ENCODE measurements around the gene ZNF638.
"Not testable (repeated sequence)": the region's sequence is repeated elsewhere in the genome, so short reads cannot be mapped to it uniquely, and the experiment has no call there.

The ZNF638 gene, protein sequence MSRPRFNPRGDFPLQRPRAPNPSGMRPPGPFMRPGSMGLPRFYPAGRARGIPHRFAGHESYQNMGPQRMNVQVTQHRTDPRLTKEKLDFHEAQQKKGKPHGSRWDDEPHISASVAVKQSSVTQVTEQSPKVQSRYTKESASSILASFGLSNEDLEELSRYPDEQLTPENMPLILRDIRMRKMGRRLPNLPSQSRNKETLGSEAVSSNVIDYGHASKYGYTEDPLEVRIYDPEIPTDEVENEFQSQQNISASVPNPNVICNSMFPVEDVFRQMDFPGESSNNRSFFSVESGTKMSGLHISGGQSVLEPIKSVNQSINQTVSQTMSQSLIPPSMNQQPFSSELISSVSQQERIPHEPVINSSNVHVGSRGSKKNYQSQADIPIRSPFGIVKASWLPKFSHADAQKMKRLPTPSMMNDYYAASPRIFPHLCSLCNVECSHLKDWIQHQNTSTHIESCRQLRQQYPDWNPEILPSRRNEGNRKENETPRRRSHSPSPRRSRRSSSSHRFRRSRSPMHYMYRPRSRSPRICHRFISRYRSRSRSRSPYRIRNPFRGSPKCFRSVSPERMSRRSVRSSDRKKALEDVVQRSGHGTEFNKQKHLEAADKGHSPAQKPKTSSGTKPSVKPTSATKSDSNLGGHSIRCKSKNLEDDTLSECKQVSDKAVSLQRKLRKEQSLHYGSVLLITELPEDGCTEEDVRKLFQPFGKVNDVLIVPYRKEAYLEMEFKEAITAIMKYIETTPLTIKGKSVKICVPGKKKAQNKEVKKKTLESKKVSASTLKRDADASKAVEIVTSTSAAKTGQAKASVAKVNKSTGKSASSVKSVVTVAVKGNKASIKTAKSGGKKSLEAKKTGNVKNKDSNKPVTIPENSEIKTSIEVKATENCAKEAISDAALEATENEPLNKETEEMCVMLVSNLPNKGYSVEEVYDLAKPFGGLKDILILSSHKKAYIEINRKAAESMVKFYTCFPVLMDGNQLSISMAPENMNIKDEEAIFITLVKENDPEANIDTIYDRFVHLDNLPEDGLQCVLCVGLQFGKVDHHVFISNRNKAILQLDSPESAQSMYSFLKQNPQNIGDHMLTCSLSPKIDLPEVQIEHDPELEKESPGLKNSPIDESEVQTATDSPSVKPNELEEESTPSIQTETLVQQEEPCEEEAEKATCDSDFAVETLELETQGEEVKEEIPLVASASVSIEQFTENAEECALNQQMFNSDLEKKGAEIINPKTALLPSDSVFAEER (N-terminal part only)

DNA sequence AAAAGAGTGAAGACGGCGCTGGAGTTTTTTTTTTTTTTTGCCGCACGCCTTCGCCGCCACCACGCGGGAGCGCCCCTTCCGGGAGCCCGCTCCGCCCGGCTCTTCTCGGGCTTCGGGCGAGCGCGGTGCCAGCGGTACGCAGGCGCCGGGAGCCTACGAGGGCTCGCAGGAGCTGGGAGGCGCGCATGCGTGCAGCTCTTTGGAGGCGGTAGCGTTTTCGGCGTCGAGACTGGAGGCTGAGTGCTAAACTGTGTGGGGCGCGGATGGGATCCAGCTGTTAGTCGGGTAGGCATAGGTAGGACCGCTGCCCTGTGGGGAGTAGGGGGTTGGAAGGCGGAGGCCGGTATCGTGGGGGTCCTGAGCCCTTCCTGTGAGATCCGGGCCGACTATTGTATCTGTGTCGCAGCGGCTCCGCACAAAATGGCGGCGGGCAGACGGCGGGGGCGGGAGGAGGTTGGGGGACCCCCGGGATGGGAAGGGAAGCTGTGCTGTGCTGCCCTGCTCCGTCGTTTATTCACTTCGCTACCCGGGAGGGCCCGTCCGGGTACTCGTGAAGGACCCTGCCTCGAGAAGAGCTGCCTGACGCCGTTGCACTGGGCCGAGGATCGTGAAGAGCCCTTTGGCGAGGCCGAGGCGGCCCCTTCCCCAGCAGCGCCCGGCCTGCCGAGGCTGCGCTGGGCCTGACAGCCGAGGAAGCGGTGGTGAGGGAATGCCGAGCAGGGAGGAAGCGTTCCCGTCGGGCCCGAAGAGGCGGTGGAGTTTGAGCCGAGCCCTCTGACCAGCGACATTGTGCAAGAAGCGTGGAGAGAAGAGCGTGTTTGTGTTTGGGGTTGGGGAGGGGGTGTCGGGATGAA, at the start of gene ZNF638:
TSS of gene ZNF638 (plus strand) at position 202 of the 854 bp plus-strand sequence. CDS start 17,173 bp downstream, outside the sequence.
- peak; percentile 77 to 87 for DNase-seq (ENCODE audit: low read depth in 2 of 2, low spot score in 1 of 2)

DNA sequence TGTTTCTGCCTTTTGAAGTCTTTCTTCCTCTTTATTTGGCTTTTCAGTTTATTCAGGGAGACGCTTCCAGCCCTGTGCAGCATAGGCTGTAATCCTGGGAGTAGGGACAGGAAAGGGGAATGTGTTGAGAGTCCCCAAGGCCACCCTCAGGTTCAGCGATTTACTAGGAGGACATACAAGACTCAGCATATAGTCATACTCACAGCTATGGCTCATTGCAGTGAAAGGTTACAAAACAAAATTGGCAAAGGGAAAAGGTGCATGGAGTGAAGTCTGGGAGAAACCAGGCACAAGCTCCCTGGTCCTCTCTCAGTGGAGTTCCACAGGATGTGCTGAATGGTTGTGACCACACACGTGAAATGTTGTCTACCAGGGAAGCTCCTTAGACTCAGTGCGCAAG, 49.6 kb upstream of the ZNF638 start:
- DNase-seq (ENCODE audit: low read depth in 2 of 2, low spot score in 1 of 2): no peak

DNA sequence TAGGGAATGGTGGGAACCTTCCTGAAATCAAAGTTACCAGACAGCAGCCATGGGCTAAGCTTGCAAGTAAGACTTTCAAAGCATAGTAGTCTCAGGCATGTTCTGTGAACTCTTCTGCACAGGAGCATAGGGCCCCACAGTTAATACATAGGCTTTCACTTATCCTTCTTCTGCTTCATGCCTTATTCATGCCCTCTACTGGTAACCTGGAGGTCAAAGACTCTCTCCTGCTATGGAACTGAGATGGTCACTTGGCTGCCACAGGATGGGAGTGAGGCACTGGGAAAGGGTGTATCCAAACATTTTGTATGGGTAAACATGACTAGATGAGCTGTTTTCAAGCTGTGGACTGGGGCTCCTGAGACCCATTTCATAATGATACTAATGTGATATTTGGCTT, 49.1 kb upstream of the ZNF638 start:
- DNase-seq (ENCODE audit: low read depth in 2 of 2, low spot score in 1 of 2): no peak

GRCh38 chr2:71283131-71283530, 48.5 kb upstream of the ZNF638 start:
- DNase-seq (ENCODE audit: low read depth in 2 of 2, low spot score in 1 of 2): no peak

- no peak for DNase-seq (ENCODE audit: low read depth in 2 of 2, low spot score in 1 of 2)
Measured at GRCh38 chr2:71285706-71286105, 45.9 kb upstream of the ZNF638 start.

DNA sequence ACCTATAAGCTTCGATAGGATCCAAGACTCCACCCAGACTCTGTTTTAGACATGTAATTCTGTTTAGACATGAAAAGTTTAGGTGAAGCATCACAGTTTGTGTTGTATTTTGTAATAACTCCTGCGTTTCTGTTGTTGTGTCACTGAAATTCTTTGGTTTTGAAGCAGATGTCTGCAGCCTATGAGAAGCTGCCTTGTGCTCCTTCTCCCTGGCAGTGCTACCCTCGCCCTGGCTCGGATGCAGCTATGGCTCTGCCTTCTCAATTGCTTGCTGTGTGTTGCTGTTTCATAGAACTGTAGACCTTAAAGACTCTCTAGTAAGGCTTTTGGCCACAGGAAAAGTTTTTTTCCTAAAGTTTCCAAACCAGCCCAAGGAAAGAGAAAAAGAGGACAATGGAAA, 40.2 kb upstream of the ZNF638 start:
- DNase-seq (ENCODE audit: low read depth in 2 of 2, low spot score in 1 of 2): no peak

DNA sequence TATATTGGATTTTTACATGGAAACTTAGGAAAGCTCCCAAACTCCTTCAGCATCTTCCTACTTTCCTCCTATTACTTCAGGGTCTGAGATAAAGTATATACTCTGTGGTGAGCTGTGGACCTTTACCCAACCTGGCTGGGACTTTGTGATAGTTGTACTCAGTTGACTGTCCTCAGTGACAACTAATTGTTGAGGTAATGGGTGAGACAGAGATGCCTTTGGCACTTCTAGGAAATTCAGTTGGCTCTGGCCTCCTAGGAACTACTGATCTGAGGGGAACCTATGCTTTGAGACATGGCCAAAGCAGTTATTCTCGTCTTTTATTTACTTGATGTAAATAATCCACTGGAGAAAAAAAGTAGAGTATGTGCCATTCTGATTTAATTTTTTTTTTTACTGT, 39.4 kb upstream of the ZNF638 start:
- no peak for DNase-seq (ENCODE audit: low read depth in 2 of 2, low spot score in 1 of 2)

- no peak for DNase-seq (ENCODE audit: low read depth in 2 of 2, low spot score in 1 of 2)
Measured at GRCh38 chr2:71298914-71299313, 32.7 kb upstream of the ZNF638 start.

DNA sequence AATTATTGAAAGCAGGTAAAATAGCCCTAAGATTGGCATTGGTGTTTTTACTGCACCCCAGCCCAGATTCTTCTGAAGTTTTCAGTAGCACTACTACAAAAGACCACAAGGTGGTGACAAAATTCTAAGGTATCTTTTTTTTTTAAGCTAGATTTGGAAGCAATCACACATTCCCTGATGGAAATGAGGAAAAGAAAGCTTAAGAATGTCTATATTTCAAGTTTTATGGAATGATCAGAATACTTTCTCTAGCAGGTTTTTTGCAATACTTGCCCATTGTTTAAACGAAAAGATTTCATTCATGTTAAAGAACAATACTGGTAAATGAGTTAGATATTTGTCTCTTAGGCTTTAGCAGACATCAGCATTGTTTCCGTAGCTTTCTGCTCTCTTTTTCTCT, 32.1 kb upstream of the ZNF638 start:
- DNase-seq (ENCODE audit: low read depth in 2 of 2, low spot score in 1 of 2): no peak

- DNase-seq (ENCODE audit: low read depth in 2 of 2, low spot score in 1 of 2): no peak
Measured at GRCh38 chr2:71303849-71304248, 27.7 kb upstream of the ZNF638 start.

- DNase-seq (ENCODE audit: low read depth in 2 of 2, low spot score in 1 of 2): no peak
Measured at GRCh38 chr2:71306762-71307161, 24.8 kb upstream of the ZNF638 start.

GRCh38 chr2:71313016-71313766, 18.4 kb upstream of the ZNF638 start:
- no peak for DNase-seq (ENCODE audit: low read depth in 2 of 2, low spot score in 1 of 2)

GRCh38 chr2:71317060-71317459, 14.5 kb upstream of the ZNF638 start:
- no peak for DNase-seq (ENCODE audit: low read depth in 2 of 2, low spot score in 1 of 2)

- not testable (repeated sequence) for DNase-seq (ENCODE audit: low read depth in 2 of 2, low spot score in 1 of 2)
Measured at GRCh38 chr2:71317900-71318299, 13.7 kb upstream of the ZNF638 start.

DNA sequence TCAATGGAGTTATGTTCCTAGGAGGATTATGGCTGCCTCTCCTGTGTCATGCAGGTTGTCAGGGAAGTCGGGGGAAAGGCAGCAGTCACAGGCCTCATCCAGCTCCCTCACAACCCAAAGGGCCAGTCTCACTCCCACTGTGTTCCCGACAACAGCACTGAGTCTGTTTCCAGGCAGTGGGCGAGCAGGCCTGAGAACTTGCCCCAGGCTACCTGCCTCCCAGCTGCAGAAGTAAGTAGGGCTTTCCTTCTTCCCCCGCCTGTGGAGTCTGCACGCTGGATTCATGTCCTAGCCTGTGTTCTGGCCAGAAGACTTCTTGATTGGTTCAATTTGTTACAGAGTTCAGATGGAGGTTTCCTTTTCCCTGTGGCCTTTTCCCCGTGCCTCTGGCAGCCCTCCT, 8.2 kb upstream of the ZNF638 start:
- no peak for DNase-seq (ENCODE audit: low read depth in 2 of 2, low spot score in 1 of 2)

DNA sequence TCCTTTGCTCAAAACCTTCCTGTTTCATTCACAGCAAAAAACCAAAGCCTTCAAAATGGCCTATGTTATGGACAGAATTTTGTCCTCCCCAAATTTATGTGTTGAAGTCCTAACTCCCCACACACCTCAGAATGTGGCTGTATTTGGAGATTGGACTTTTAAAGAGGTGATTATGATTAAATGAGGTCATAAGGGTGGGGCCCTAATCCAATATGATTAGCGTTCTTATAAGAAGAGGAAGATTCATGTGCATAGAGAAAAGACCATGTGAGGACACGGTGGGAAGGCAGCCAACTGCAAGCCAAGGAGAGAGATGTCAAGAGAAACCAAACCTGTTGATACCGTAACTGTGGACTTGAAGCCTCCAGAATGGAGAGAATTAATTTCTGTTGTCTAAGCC, 4.6 kb upstream of the ZNF638 start:
- no peak for DNase-seq (ENCODE audit: low read depth in 2 of 2, low spot score in 1 of 2)

GRCh38 chr2:71327916-71328315, 3.7 kb upstream of the ZNF638 start:
- no peak for DNase-seq (ENCODE audit: low read depth in 2 of 2, low spot score in 1 of 2)

- DNase-seq (ENCODE audit: low read depth in 2 of 2, low spot score in 1 of 2): no peak
Measured at GRCh38 chr2:71330155-71330554, 1.4 kb upstream of the ZNF638 start.

GRCh38 chr2:71330585-71331330, 824 bp upstream of the ZNF638 start:
- DNase-seq (ENCODE audit: low read depth in 2 of 2, low spot score in 1 of 2): no peak

Measured in stimulated activated CD8-positive, alpha-beta memory T cell treated with anti-CD3 and anti-CD28 coated beads, Interleukin-4, amount 100 ng/mL, for 1 hour (primary cell).